Keratinocyte (primary cell): ENCODE measurements around the gene FMNL2. TPM values are rescaled to one million over a fixed set of nuclear protein-coding genes. Genes with fewer than 3 reads are reported as not detected.

Source experiments
- DNase-seq: peaks from one replicate; pipeline ENCODE4 v3.0.0-alpha.2; 2011; ENCODE audit warnings: low read depth, missing footprints, low spot score
- FAIRE-seq: peaks from 2 replicates; lab custom pipeline; 2011; peaks lifted over from hg19 to GRCh38; lab: Jason Lieb, UNC
- H2AFZ ChIP-seq: 2 replicates; pipeline ENCODE4 v1.6.0; 2012; ENCODE audit warnings: low read length, control low read depth, inconsistent platforms; ENCODE audit not compliant: control insufficient read depth
- H3K27ac ChIP-seq: 2 replicates; pipeline ENCODE4 v1.5.1; 2011; ENCODE audit warnings: low read length; ENCODE audit not compliant: control insufficient read depth, insufficient read depth
- H3K27me3 ChIP-seq: 3 replicates; pipeline ENCODE4 v1.6.0; 2011; ENCODE audit warnings: low read length; ENCODE audit not compliant: control insufficient read depth, insufficient read depth; ENCODE audit errors: extremely low read depth
- H3K36me3 ChIP-seq, 2 experiments: 2 replicates in 1 of 2; 3 replicates in 1 of 2; pipeline ENCODE4 v1.5.1; 2011; ENCODE audit warnings: low read length in 2 of 2, mild to moderate bottlenecking in 1 of 2; ENCODE audit not compliant: control insufficient read depth in 2 of 2, insufficient read depth in 2 of 2; ENCODE audit errors: extremely low read depth in 1 of 2
- H3K4me1 ChIP-seq: 3 replicates; pipeline ENCODE4 v1.5.1; 2011; ENCODE audit warnings: low read length; ENCODE audit not compliant: control insufficient read depth, insufficient read depth; ENCODE audit errors: extremely low read depth
- H3K4me2 ChIP-seq: 3 replicates; pipeline ENCODE4 v1.6.0; 2011; ENCODE audit warnings: low read depth, low read length; ENCODE audit not compliant: control insufficient read depth, insufficient read depth; ENCODE audit errors: extremely low read depth
- H3K4me3 ChIP-seq, 3 experiments: fragments of 200-600 bp in 1 of 3; sonication (generic) in 1 of 3; 2 replicates in 2 of 3; 3 replicates in 1 of 3; pipeline ENCODE4 v1.5.1; 2011 to 2016; ENCODE audit warnings: low read length in 3 of 3, mild to moderate bottlenecking in 3 of 3, control low read depth in 2 of 3, inconsistent platforms in 1 of 3, low read depth in 1 of 3, mixed read lengths in 1 of 3, mixed run types in 1 of 3, moderate library complexity in 1 of 3; ENCODE audit not compliant: control insufficient read depth in 2 of 3, insufficient read depth in 2 of 3; ENCODE audit errors: extremely low read depth in 1 of 3
- H3K79me2 ChIP-seq: 2 replicates; pipeline ENCODE4 v1.6.0; 2012; ENCODE audit warnings: low read length; ENCODE audit not compliant: control insufficient read depth, insufficient read depth
- H3K9ac ChIP-seq: 3 replicates; pipeline ENCODE4 v1.6.0; 2011; ENCODE audit warnings: low read length; ENCODE audit not compliant: control insufficient read depth, insufficient read depth; ENCODE audit errors: extremely low read depth
- H3K9me1 ChIP-seq: 3 replicates; pipeline ENCODE4 v1.6.0; 2011; ENCODE audit warnings: low read length; ENCODE audit not compliant: control insufficient read depth, insufficient read depth; ENCODE audit errors: extremely low read depth
- H3K9me3 ChIP-seq: 2 replicates; pipeline ENCODE4 v1.5.1; 2012; ENCODE audit warnings: low read depth, low read length; ENCODE audit not compliant: control insufficient read depth
- H4K20me1 ChIP-seq: 3 replicates; pipeline ENCODE4 v1.6.0; 2011; ENCODE audit warnings: low read length; ENCODE audit not compliant: control insufficient read depth, insufficient read depth; ENCODE audit errors: extremely low read depth
- EZH2 ChIP-seq: IDR thresholded peaks from one replicate; pipeline ENCODE4 v1.6.1; 2012; ENCODE audit warnings: inconsistent platforms, mild to moderate bottlenecking, low read length, moderate library complexity
- dilution Hi-C: fragments of 300-500 bp; cut with MboI; formaldehyde crosslinking; loops from one replicate; pipeline ENCODE4 v1.7.0; 2020; ENCODE audit warnings: low sequenced_read_pairs; ENCODE audit not compliant: extremely low pct_ligation_motif_present
- polyA plus RNA-seq, 5 experiments: library from polyadenylated mRNA; depleted of rRNA in 3 of 5; stranded (reverse) in 3 of 5; stranded (forward) in 1 of 5; unstranded in 1 of 5; fragments of >200 nt; gene quantifications; 1 replicate in 1 of 5; 2 replicates in 3 of 5; 3 replicates in 1 of 5; pipeline versions ENCODE4 v1.2.1 to v1.2.3, GENCODE V29; 2011 to 2012; ENCODE audit warnings: missing spikeins in 2 of 5, low read depth in 1 of 5, low replicate concordance in 1 of 5
- TF ChIP-seq, protein P1 (sequence below), 3 experiments: IDR thresholded peaks in 1 of 3; conservative IDR thresholded peaks in 1 of 3; optimal IDR thresholded peaks in 1 of 3; 2 replicates in 2 of 3; 3 replicates in 1 of 3; pipeline versions ENCODE3 to v1.5.1; 2011; ENCODE audit warnings: low read length in 3 of 3, mild to moderate bottlenecking in 3 of 3, moderate library complexity in 2 of 3, control low read depth in 1 of 3, inconsistent platforms in 1 of 3; ENCODE audit not compliant: insufficient read depth in 2 of 3; ENCODE audit errors: extremely low read depth in 1 of 3

FMNL2 gene
- polyA plus RNA-seq, 1 donor (not counting 4 experiments of a cell fraction or from before 2014, with no cell fraction given), result 62.7 TPM

DNA sequence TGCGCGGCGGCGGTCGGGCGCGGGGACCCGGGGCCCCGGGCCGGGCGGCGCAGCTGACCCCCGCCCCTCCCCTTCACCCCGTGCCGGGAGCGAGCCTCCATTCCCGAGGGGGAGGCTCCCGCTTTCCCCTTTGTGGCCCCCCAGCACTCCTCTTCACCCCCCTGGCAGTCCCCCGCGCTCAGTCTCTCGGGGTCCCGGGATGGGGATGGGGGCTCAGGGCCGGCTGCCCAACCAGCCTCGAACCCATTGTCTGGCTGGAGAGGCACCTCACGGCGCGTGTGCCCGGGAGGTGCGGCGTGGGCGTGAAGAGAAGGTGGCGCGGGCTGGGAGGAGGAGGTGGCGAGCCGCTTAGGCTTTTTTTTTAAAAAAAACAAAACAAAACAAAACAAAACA, 748 bp downstream of the FMNL2 start:
- Histone ChIP-seq H3K36me3 (no peaks in the 10 kb centered on the region), H3K9me3 (no peaks in the 10 kb centered on the region), H3K4me1 (peaks cover 25% of the 10 kb centered on the region), H3K9ac (peak overlapping the region; percentile 79), H2AFZ (peak overlapping the region; percentile 48), H3K79me2 (peaks cover 55% of the 10 kb centered on the region), H3K9me1 (no peaks in the 10 kb centered on the region), H4K20me1 (peaks cover 10% of the 10 kb centered on the region), H3K27me3 (no peaks in the 10 kb centered on the region), H3K4me3 (peak overlapping the region; percentile 66 to 85 (median 75)), H3K27ac (peak overlapping the region; percentile 74), H3K4me2 (peak overlapping the region; percentile 66)
- no peak for FAIRE-seq
- TF ChIP-seq EZH2, result no peak
- TF ChIP-seq, protein P1, sequence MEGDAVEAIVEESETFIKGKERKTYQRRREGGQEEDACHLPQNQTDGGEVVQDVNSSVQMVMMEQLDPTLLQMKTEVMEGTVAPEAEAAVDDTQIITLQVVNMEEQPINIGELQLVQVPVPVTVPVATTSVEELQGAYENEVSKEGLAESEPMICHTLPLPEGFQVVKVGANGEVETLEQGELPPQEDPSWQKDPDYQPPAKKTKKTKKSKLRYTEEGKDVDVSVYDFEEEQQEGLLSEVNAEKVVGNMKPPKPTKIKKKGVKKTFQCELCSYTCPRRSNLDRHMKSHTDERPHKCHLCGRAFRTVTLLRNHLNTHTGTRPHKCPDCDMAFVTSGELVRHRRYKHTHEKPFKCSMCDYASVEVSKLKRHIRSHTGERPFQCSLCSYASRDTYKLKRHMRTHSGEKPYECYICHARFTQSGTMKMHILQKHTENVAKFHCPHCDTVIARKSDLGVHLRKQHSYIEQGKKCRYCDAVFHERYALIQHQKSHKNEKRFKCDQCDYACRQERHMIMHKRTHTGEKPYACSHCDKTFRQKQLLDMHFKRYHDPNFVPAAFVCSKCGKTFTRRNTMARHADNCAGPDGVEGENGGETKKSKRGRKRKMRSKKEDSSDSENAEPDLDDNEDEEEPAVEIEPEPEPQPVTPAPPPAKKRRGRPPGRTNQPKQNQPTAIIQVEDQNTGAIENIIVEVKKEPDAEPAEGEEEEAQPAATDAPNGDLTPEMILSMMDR (optimal IDR thresholded peaks at IDR 0.05 in 1 of 3, IDR thresholded peaks at IDR 0.05 in 1 of 3, conservative IDR thresholded peaks at IDR 0.05 in 1 of 3; ENCODE audit: extremely low read depth in 1 of 3, insufficient read depth in 2 of 3, low read length in 3 of 3), result no peak
- dilution Hi-C loops, result no loop called here
- no peak for DNase-seq

DNA sequence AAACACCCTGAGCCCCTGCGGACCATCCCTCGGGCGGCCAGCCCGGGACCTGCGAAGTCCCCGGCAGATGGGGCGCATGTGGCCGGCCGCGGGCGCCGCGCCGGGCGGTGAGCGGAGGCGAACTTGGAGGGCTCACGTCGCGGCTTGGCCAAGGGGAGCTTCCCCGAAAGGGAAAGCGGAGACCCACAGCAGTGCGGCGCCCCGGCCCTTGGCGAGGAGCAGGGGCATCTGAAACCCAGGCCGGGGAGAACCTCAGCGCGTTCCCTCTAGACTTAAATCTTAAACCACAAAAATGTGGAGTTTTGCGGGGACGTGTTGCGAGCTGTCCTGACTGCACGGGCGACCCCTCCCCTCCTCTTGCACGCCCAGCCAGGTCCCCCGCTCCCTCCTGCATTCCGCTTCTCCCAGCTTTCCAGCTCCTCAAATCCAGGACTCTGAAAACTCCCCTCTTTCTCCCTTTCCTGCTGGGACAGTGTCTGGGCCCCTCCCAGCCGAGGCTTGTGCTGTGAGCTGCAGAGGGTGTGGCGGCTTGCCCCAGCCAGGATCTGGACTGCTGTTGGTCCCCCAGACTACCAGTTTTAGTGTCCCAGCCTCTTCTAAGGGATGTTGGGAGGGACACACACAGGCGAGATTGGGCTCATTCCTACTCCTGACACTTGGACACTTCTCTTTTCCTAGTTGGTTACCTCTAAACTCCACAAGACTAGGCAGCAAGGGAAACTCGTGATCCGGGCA, 1.3 kb downstream of the FMNL2 start:
- H3K4me3 ChIP-seq, result peak overlapping the region; percentile 66 to 85 (median 75)
- peaks cover 61% of the 10 kb centered on the region for H3K79me2 ChIP-seq
- peak overlapping the region; percentile 66 for H3K4me2 ChIP-seq
- FAIRE-seq, result peak; percentile 59
- dilution Hi-C loops, result no loop called here
- H3K36me3 ChIP-seq, result no peaks in the 10 kb centered on the region
- no peaks in the 10 kb centered on the region for H3K9me3 ChIP-seq
- peaks cover 25% of the 10 kb centered on the region for H3K4me1 ChIP-seq
- DNase-seq, result no peak
- no peaks in the 10 kb centered on the region for H3K9me1 ChIP-seq
- TF ChIP-seq, protein P1 (optimal IDR thresholded peaks at IDR 0.05 in 1 of 3, IDR thresholded peaks at IDR 0.05 in 1 of 3, conservative IDR thresholded peaks at IDR 0.05 in 1 of 3; ENCODE audit: extremely low read depth in 1 of 3, insufficient read depth in 2 of 3, low read length in 3 of 3), result no peak
- no peak for TF ChIP-seq EZH2
- H3K9ac ChIP-seq, result peak overlapping the region; percentile 79
- H3K27ac ChIP-seq, result peak overlapping the region; percentile 74
- no peaks in the 10 kb centered on the region for H3K27me3 ChIP-seq
- H4K20me1 ChIP-seq, result peaks cover 15% of the 10 kb centered on the region
- peak overlapping the region; percentile 55 for H2AFZ ChIP-seq
